ENCODE measurements around the gene ATP2B2. TPM values are rescaled to one million over a fixed set of nuclear protein-coding genes. Genes with fewer than 3 reads are reported as not detected.

Gene ATP2B2
- total and polyA plus RNA-seq, 9 of the 15 experiments (the other 6 are each of a cell fraction or from before 2014, with no cell fraction given): 0.06 TPM; not detected in 8

- WGBS (ENCODE audit: insufficient coverage, low coverage, missing lambda C conversion rate): 0% methylated on average over 5 of the region's 5 CpGs
- TF ChIP-seq RAD51 (IDR thresholded peaks at IDR 0.05; ENCODE audit: borderline replicate concordance, low read depth) (no peak), HDAC6 (IDR thresholded peaks at IDR 0.05; ENCODE audit: low read depth, low read length) (no peak), HEY1 (CRISPR knock-in tag; IDR thresholded peaks at IDR 0.05; ENCODE audit: borderline replicate concordance) (no peak), ZNF23 (CRISPR knock-in tag; IDR thresholded peaks at IDR 0.05) (no peak), HMGN3 (IDR thresholded peaks at IDR 0.05; ENCODE audit: borderline replicate concordance, extremely low read depth, insufficient read length, low read depth, low read length) (no peak), FOXO4 (CRISPR knock-in tag; IDR thresholded peaks at IDR 0.05) (no peak), SLC30A9 (CRISPR knock-in tag; IDR thresholded peaks at IDR 0.05) (no peak), PTTG1 (tag; IDR thresholded peaks at IDR 0.05; ENCODE audit: low read depth) (no peak), TAL1 (IDR thresholded peaks at IDR 0.05) (no peak), ZBTB7A (IDR thresholded peaks at IDR 0.05; ENCODE audit: borderline replicate concordance, control insufficient read depth, low read depth, low read length) (no peak), POLR2H (tag; IDR thresholded peaks at IDR 0.05; ENCODE audit: low read depth) (no peak)
- TF ChIP-seq, protein P1, sequence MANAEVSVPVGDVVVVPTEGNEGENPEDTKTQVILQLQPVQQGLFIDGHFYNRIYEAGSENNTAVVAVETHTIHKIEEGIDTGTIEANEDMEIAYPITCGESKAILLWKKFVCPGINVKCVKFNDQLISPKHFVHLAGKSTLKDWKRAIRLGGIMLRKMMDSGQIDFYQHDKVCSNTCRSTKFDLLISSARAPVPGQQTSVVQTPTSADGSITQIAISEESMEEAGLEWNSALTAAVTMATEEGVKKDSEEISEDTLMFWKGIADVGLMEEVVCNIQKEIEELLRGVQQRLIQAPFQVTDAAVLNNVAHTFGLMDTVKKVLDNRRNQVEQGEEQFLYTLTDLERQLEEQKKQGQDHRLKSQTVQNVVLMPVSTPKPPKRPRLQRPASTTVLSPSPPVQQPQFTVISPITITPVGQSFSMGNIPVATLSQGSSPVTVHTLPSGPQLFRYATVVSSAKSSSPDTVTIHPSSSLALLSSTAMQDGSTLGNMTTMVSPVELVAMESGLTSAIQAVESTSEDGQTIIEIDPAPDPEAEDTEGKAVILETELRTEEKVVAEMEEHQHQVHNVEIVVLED (CRISPR knock-in tag; IDR thresholded peaks at IDR 0.05): no peak
- DNase-seq (ENCODE audit: extremely low read depth in 1 of 4, low spot score in 3 of 4) (no peak), ATAC-seq (no peak), FAIRE-seq (no peak)
- Histone ChIP-seq H3K4me1 (replicated peaks in 1 of 2; ENCODE audit: control insufficient read depth in 2 of 2, insufficient read depth in 2 of 2, low read length in 2 of 2) (0 out of 5 replicates have a peak, but pooled peaks cover 0 to 4% of the 10 kb centered on the region in 2 experiments), H3K9ac (ENCODE audit: insufficient read depth in 1 of 2, low read depth in 2 of 2, low read length in 2 of 2) (no peak overlapping the region), H2AFZ (ENCODE audit: low read depth, low read length) (no peak overlapping the region), H3K27ac (ENCODE audit: extremely low read depth, low read depth, low read length) (no peak overlapping the region), H3K79me2 (ENCODE audit: control insufficient read depth, insufficient read depth, low read length) (no peaks in the 10 kb centered on the region), H3K27me3 (ENCODE audit: control insufficient read depth in 2 of 2, insufficient read depth in 2 of 2, low read length in 2 of 2) (peaks cover 12 to 56% of the 10 kb centered on the region in 2 experiments; a peak in 4 of 5 replicates), H4K20me1 (replicated peaks; ENCODE audit: control insufficient read depth, insufficient read depth, low read length) (peaks cover 16% of the 10 kb centered on the region), H3K36me3 (ENCODE audit: control insufficient read depth, insufficient read depth, low read length) (no peaks in the 10 kb centered on the region), H3K4me2 (ENCODE audit: insufficient read depth, low read length) (no peak overlapping the region), H3K9me3 (replicated peaks; ENCODE audit: control insufficient read depth, insufficient read depth, low read depth, low read length) (no peaks in the 10 kb centered on the region), H3K4me3 (no peak overlapping the region), H3K9me1 (ENCODE audit: control insufficient read depth, insufficient read depth, low read length) (no peaks in the 10 kb centered on the region)
- POLR2A ChIA-PET: interaction anchor here (0.7 to 1.0 kb wide), 2 partner anchors 23 to 26 kb away, joined by 3 read pairs; no protein-coding TSS in a partner anchor
- in situ Hi-C loops (cut with MboI): no loop called here
- intact Hi-C loops (cut with micrococcal nuclease): no loop called here
- no TSS peak for BruUV-seq (replicated peaks)
- CTCF ChIA-PET (ENCODE audit: low intra/inter-chr PET ratio): no interaction called here
Observed at GRCh38 chr3:10523561-10523960, 18.2 kb upstream of the ATP2B2 start.
